SIG-M5 (cell line): ENCODE results near the gene NOL4L.
"Not testable (repeated sequence)": the region's sequence is repeated elsewhere in the genome, so short reads cannot be mapped to it uniquely, and the experiment has no call there.

Experiments used
- DNase-seq: peaks from one replicate; lab custom pipeline; 2025; lab: John Stamatoyannopoulos, UW

Gene NOL4L

GRCh38 chr20:32421290-32421689 lies 163.8 kb downstream of the NOL4L start:
- no peak for DNase-seq

- no peak for DNase-seq
Measured at GRCh38 chr20:32418376-32418775, 166.8 kb downstream of the NOL4L start.

GRCh38 chr20:32416206-32416605 lies 168.9 kb downstream of the NOL4L start:
- DNase-seq: no peak

- DNase-seq: no peak
Measured at GRCh38 chr20:32415494-32415893, 169.6 kb downstream of the NOL4L start.

- no peak for DNase-seq
Measured at GRCh38 chr20:32411955-32412706, 173.0 kb downstream of the NOL4L start.

- not testable (repeated sequence) for DNase-seq
Measured at GRCh38 chr20:32407131-32407750, 177.9 kb downstream of the NOL4L start.

- DNase-seq: no peak
Measured at GRCh38 chr20:32406701-32407100, 178.4 kb downstream of the NOL4L start.

- DNase-seq: no peak
Measured at GRCh38 chr20:32404017-32404416, 181.1 kb downstream of the NOL4L start.

GRCh38 chr20:32400476-32400875 lies 184.7 kb downstream of the NOL4L start:
- DNase-seq: no peak

- DNase-seq: no peak
Measured at GRCh38 chr20:32397567-32398084, 187.5 kb downstream of the NOL4L start.

GRCh38 chr20:32396646-32397160 lies 188.4 kb downstream of the NOL4L start:
- no peak for DNase-seq

GRCh38 chr20:32395066-32395465 lies 190.1 kb downstream of the NOL4L start:
- no peak for DNase-seq
